ENCODE results near the gene ETS1.
A peak's percentile ranks its signal among the peaks of the same experiment; 100 is the strongest.

The ETS1 gene

GRCh38 chr11:128422576-128423370 lies 164.6 kb downstream of the ETS1 start:
- no peak for FAIRE-seq

GRCh38 chr11:128421577-128422330 lies 165.6 kb downstream of the ETS1 start:
- FAIRE-seq, result no peak

DNA sequence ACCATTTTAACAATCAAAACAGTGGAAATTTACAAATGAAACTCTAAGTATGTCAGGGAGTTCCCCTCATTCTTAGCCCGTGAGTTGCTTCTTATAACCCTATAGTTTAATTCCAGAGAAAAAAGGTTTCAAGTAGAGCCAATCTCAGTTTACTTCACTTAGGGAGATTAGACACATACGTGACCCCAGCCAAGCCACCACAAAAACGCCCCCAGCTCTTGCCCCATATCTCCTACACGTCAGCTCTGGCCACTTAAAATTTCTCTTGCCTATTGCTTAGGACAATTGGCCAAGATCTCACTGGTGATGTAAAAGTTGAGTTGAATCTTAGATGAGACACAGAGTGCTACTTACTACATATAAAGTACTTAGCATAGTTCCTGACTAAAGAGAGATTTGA lies 166.4 kb downstream of the ETS1 start:
- no peak for FAIRE-seq

DNA sequence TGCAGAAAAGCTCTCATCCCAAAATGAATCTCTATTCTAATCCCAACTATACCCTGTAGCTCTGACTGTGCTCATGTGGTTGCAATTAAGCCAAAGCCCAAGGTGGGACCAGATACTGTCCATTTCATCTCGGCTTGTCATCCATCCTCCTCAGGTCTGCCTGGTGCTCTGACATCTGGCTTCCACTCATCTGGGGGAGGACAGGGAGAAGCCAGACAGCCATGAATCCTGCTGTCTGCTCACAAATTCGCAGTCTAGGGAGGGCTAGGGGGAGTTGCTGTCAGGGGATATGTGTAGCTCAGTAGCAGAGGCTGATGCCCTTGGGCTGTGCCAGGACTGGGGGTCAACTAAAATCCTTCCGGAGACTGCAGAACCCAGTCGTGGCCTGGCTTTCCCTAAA lies 167.1 kb downstream of the ETS1 start:
- FAIRE-seq, result no peak

DNA sequence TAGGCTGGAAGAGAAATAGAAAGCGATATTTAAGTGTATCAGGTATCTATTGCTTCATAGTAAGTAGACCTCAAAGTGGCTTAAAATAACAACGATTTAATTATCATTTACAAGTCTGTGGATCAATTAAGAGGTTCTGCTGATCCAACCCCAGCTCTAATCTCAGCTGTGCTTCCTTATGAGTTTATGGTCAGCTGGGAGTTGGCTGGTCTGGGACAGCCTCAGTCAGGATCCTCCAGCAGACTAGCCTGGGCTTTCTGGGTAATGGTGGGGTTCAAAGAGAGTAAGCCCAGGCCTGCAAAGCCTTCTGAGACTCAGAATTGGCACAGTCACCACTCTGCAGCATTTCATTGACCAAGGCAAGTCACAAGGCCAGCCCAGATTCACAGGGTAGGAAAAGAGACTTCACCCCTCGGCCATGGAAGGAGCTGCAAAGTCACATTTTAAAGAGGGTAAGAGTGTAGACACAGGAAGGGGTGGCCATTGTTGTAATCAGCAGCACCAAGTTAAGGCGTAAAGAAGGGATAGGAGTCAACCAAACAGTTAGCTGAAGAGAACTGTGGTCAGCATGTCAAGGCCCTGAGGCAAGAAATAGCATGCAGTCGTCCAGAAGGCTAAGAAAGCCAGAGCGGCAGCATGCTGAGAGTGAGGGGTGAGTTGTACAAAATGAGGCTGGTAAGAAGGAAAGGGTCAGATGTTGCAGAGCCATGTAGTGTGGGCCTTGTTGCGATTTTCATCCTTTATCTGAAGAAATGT lies 168.2 kb downstream of the ETS1 start:
- no peak for FAIRE-seq

GRCh38 chr11:128417607-128418324 lies 169.6 kb downstream of the ETS1 start:
- peak; percentile 87 for FAIRE-seq

- FAIRE-seq, result no peak
These were observed 170.4 kb downstream of the ETS1 start for GRCh38 chr11:128416976-128417375.

GRCh38 chr11:128415539-128415938 lies 171.8 kb downstream of the ETS1 start:
- FAIRE-seq, result no peak

DNA sequence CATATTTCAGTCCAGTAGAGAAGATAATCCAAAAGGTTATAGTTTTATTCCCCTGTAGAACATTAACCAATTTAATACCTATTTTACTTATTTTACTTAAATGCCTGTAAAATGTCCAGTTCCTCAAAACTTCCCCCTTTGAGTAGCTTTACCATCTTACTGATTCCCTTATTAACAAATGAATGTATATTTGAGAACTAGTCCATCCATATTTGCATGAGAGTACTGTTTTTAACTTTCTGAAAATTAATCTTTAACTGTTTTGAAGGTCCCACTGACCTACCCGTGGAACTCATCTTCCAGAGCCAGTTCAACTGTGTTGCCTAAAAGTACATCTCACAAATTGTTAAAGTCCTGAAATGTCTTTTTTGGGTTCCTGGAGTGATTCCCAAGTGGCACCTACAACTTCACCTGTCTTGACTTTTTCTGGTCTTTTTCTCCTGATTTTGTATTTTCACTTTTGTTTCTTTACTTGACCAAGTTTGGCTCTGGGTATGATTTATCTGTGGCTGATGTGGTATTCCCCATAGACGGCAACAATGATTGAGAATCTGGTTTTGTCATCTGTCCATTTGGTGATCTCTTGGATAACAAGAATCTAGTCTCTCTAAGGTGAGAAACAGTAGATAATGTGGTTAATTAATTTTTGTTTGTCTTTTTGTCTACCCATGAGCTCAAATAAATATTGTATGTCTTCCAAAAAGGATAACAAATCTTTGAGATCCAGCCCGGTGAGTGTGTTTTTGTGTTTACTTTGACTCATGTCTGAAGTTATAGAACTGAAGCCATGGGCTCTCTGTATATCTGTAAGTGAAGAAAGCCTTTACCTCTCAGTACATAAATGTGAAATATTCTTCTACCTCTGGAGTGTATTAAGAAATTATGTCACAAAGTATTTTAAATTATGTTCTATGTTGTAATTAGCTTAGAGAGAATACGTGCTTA lies 174.2 kb downstream of the ETS1 start:
- no peak for FAIRE-seq

- FAIRE-seq, result no peak
These were observed 175.5 kb downstream of the ETS1 start for GRCh38 chr11:128411812-128412211.

- FAIRE-seq, result no peak
These were observed 176.2 kb downstream of the ETS1 start for GRCh38 chr11:128411150-128411549.

DNA sequence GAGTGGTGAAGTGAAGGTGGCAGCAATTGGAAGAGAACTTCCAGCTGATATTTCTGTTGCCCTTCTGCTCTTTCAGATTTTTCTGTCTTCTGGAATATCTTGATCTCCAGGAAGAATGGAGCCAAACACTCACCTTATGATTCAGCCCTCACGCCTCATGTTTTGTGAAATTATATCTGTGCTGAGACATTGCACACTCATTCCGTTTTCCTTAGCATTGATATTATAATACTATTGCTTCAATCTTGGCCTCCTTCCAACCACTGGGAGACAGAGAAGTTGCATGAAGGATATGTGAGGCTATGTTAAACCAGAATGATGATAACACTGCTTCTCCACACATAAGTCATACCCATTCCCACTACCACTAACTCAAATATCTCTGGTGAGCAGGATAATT lies 177.9 kb downstream of the ETS1 start:
- no peak for FAIRE-seq

Measured in endometrium (tissue), 2 donors.